Activated CD8-positive, alpha-beta T cell treated with anti-CD3 and anti-CD28 coated beads, Interleukin-2, amount 10 ng/mL, durations not matched to agents 7 days and 5 days (primary cell): ENCODE data around the gene AMZ1. TPM values are rescaled to one million over a fixed set of nuclear protein-coding genes. Genes with fewer than 3 reads are reported as not detected.

Experiments
- ATAC-seq: fragments of 150-1000 bp; cut with Tn5 transposase; one replicate; pipeline ENCODE4 v1.10.0; 2021; ENCODE audit warnings: moderate library complexity
- CTCF ChIA-PET: fragments of 350-600 bp; sonication (Branson Sonifier 250); formaldehyde crosslinking; loops from one replicate; lab custom pipeline; 2021; ENCODE audit warnings: antibody characterized with exemption; lab: Charles Lee
- POLR2A ChIA-PET: fragments of 350-600 bp; sonication (Branson Sonifier 250); formaldehyde crosslinking; loops from one replicate; lab custom pipeline; 2021; ENCODE audit warnings: antibody characterized with exemption; lab: Charles Lee
- DNase-seq: peaks from one replicate; pipeline ENCODE4 v3.0.0-alpha.2; 2020
- H3K27ac Mint-ChIP-seq: one replicate; pipeline ENCODE4 v1.8.0; 2021; ENCODE audit warnings: mild to moderate bottlenecking, mixed read lengths
- H3K27me3 Mint-ChIP-seq: one replicate; pipeline ENCODE4 v1.8.0; 2021; ENCODE audit warnings: low read depth, mixed read lengths
- H3K36me3 Mint-ChIP-seq: one replicate; pipeline ENCODE4 v1.8.0; 2021; ENCODE audit warnings: low read depth, mixed read lengths
- H3K4me1 Mint-ChIP-seq: one replicate; pipeline ENCODE4 v1.8.0; 2021; ENCODE audit warnings: low read depth, mixed read lengths
- H3K4me3 Mint-ChIP-seq: one replicate; pipeline ENCODE4 v1.8.0; 2021; ENCODE audit warnings: mild to moderate bottlenecking, mixed read lengths
- H3K9me3 Mint-ChIP-seq: one replicate; pipeline ENCODE4 v1.8.0; 2022; ENCODE audit warnings: mixed read lengths; ENCODE audit not compliant: insufficient read depth
- total RNA-seq, 2 experiments: library from RNA; stranded (reverse); gene quantifications; one replicate each; pipeline ENCODE4 v1.2.3, GENCODE V29; 2021

The AMZ1 gene
- total RNA-seq, 2 experiments from 2014 or later: not detected

DNA sequence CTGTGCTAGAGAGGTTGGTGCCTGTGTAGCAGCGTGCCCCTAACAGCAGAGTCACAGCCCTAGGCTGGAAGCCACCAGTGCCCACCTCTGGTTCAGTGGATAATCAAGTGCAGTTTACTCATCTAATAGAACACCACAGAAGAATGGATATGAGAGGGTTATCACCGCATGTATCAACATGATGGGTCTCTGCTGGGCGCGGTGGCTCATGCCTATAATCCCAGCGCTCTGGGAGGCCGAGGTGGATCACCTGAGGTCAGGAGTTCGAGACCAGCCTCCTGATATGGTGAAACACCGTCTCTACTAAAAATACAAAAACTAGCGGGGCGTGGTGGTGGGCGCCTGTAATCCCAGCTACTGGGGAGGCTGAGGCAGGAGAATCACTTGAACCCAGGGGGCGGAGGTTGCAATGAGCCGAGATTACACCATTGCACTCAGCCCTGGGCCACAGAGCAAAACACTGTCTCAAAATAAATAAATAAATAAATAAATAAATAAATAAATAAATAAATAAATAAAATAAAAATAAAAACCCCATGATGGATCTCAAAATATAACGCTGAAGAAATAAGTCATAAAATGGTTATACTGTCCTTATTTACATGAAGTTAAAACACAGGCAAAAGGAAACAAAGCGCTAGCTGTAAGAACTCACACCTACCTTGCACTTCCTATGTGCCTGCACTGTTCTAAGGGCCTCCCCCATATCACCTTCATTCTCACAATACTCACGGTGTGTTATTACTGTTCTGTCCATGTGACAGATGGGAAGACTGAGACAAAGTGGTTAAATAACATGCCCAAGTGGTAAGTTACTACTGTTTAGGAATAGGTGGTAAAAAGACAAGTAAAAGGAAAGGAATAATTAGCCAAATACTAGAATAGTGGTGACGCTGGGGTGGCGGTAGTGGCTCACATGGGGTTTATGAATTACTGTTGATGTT, 70.9 kb downstream of the AMZ1 start:
- H3K4me1 Mint-ChIP-seq: peaks cover 35% of the 10 kb centered on the region
- ChIA-PET POLR2A (interaction anchor here (0.6 to 1.0 kb wide), 2 partner anchors 49 to 68 kb away, joined by 3 to 5 read pairs; no protein-coding TSS in a partner anchor), CTCF (interaction anchor here (0.9 to 2.2 kb wide), 10 partner anchors 12 to 330 kb away, joined by 3 to 16 read pairs (median 4); no protein-coding TSS in a partner anchor)
- no peaks in the 10 kb centered on the region for H3K9me3 Mint-ChIP-seq
- DNase-seq (no peak), ATAC-seq (no peak)
- peaks cover 15% of the 10 kb centered on the region for H3K36me3 Mint-ChIP-seq
- no peak overlapping the region for H3K4me3 Mint-ChIP-seq
- H3K27me3 Mint-ChIP-seq: no peaks in the 10 kb centered on the region
- H3K27ac Mint-ChIP-seq: peak overlapping the region; percentile 61

DNA sequence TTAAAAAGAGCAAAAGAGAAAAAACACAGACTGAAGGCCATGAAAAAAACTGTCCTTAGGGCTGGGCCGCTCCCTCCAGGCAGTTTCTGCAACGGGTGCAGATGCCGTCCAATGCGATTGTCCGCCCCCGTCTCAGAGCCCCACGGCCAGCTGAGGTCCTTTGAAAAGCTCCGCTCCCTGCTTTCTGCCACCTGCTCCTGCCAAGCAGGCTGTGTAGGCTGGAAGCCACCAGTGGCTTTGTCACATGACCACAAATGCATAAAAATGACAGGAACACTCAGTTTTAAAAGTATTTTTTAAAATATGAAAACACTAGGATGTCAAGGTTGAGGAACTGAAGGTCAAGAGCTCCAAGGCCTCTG, 71.7 kb downstream of the AMZ1 start:
- Mint-ChIP-seq H3K27me3 (no peaks in the 10 kb centered on the region), H3K4me1 (peaks cover 35% of the 10 kb centered on the region), H3K9me3 (no peaks in the 10 kb centered on the region), H3K4me3 (no peak overlapping the region), H3K36me3 (peaks cover 15% of the 10 kb centered on the region), H3K27ac (no peak overlapping the region)
- DNase-seq (no peak), ATAC-seq (no peak)
- ChIA-PET CTCF (interaction anchor here (1.0 to 1.6 kb wide), 3 partner anchors 45 to 329 kb away, joined by 3 to 6 read pairs (median 5); no protein-coding TSS in a partner anchor), POLR2A (no interaction called here)

DNA sequence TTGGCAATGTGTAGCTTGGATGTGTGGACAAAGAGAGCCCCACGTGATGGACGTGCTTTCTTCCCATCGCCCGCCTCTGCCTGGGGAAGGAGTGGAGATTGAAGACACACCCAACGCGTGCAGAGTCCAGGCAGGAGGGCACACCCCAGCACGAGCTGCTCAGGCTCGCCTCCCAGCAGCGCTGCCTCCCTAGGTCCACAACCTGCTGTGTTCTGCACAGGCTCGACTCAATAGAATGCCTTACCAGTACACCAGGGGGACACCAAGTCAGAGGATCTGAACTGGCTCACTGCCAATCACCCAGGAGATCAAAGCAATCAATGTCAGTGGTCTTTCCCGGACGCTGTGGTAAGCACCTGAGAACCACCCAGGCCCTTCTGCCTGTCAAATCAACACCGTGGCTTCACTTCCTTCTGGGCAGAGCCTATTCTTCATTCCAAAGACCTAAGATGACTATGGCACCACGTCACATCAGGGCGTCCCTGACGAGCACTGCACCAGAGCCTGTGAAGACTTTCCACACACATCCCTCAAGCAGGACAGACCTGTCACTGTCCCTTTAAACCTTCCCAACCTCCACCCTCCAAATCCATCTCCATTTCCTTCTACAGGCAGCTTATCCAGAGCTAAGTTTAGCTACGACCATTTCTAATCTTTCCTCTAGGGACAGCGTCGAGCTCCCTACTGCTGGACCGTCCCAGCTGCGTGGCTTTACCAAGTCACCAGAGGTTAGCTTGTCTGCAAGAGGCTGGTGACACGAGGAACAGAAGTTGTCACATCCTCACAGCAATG, 72.3 kb downstream of the AMZ1 start:
- ATAC-seq: peak; percentile 15
- DNase-seq: peak; percentile 44
- Mint-ChIP-seq H3K36me3 (peaks cover 15% of the 10 kb centered on the region), H3K27ac (no peak overlapping the region), H3K9me3 (no peaks in the 10 kb centered on the region), H3K27me3 (no peaks in the 10 kb centered on the region), H3K4me1 (peaks cover 35% of the 10 kb centered on the region), H3K4me3 (no peak overlapping the region)
- ChIA-PET POLR2A (no interaction called here), CTCF (interaction anchor here (0.7 to 1.6 kb wide), 7 partner anchors 9 to 329 kb away, joined by 3 to 6 read pairs (median 3); no protein-coding TSS in a partner anchor)

DNA sequence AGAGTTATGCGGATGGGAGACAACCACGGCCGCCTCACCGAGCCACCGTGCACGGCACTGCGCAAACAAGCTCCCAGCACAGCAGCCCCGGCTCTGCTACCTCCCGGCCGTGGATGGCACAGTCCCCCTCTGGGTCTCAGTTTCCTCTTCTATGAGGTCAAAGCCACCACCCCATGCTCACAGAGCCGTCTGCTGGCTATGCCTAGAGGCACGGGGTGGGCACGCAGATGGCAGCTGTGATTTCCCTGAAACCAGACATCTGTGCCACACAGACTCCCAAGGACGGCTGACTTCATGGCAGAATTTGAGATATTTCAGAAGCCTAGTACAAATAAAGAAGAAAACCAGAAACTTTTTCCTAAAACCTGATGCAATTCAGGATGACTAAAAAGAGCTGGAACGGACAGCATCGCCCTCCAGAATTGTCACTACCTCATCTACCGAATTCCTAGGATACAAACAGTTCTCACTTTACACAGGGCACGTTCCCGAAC, 73.2 kb downstream of the AMZ1 start:
- CTCF ChIA-PET: interaction anchor here (0.7 to 1.6 kb wide), 5 partner anchors 8 to 103 kb away, joined by 3 to 6 read pairs (median 3); no protein-coding TSS in a partner anchor
- POLR2A ChIA-PET: interaction anchor here (0.6 kb wide), 1 partner anchor 12 kb away, joined by 3 read pairs; no protein-coding TSS in a partner anchor
- no peaks in the 10 kb centered on the region for H3K27me3 Mint-ChIP-seq
- DNase-seq (no peak), ATAC-seq (no peak)
- no peaks in the 10 kb centered on the region for H3K9me3 Mint-ChIP-seq
- no peak overlapping the region for H3K27ac Mint-ChIP-seq
- H3K4me1 Mint-ChIP-seq: peaks cover 35% of the 10 kb centered on the region
- H3K36me3 Mint-ChIP-seq: peaks cover 8% of the 10 kb centered on the region
- H3K4me3 Mint-ChIP-seq: no peak overlapping the region

DNA sequence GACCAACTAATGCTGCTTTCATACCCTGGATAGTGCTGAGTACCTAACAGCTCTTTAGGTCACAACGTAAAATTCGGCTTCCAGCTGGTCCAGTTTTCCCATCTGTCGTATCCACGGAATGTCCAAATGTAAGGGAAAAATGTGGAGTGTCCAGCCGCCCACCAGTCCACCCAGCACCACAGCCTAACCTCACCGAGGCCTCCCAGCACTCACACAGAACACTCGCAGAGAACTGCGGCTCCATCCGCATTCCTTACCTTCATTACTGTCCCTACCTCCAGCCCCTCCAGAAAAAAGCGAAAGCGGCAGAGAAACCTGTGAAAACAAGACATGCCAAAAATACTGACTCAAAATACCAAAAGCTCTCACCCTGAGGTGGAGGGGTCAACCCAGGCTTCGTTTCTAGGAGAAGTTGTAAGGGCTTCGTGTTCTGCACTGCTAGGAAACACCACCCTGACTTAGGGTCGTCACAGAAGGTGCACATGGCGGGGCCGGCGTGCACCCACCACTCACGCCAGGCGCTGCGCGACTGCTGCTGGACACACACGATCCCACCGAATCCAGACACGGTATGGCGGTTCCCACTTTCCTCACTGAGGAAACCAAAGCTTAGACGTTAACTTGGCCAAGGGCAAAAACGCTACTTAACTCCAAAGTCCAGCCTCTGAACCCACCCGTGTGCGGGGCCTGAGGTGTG, 73.9 kb downstream of the AMZ1 start:
- ChIA-PET CTCF (no interaction called here), POLR2A (no interaction called here)
- Mint-ChIP-seq H3K4me1 (peaks cover 35% of the 10 kb centered on the region), H3K36me3 (peaks cover 3% of the 10 kb centered on the region), H3K9me3 (no peaks in the 10 kb centered on the region), H3K27me3 (no peaks in the 10 kb centered on the region), H3K4me3 (no peak overlapping the region), H3K27ac (no peak overlapping the region)
- DNase-seq (no peak), ATAC-seq (no peak)

DNA sequence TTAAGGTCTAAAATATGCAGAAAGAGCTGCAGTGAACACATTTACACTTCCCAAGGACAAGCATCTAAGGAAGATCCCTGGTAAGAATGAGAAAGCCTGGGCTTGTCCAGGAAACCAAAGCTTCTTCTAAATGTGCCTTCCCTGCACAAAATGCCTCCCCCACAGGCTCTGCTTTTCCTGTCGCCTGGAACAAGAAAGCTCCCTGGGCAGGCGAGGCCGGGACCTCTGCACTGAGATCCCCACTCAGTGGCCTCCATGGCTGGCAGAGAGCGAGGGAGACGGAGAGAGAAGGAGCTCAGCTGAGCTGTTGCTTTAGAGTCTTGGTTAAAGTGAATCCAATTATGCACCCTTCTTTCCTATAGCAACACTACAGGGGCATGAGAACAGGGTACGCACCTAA, 75.6 kb downstream of the AMZ1 start:
- Mint-ChIP-seq H3K36me3 (no peaks in the 10 kb centered on the region), H3K27ac (no peak overlapping the region), H3K27me3 (no peaks in the 10 kb centered on the region), H3K4me1 (peaks cover 21% of the 10 kb centered on the region), H3K9me3 (no peaks in the 10 kb centered on the region), H3K4me3 (no peak overlapping the region)
- no peak for ATAC-seq
- POLR2A ChIA-PET: no interaction called here
- no peak for DNase-seq
- CTCF ChIA-PET: interaction anchor here (1.0 kb wide), 1 partner anchor 53 kb away, joined by 4 read pairs; no protein-coding TSS in a partner anchor

DNA sequence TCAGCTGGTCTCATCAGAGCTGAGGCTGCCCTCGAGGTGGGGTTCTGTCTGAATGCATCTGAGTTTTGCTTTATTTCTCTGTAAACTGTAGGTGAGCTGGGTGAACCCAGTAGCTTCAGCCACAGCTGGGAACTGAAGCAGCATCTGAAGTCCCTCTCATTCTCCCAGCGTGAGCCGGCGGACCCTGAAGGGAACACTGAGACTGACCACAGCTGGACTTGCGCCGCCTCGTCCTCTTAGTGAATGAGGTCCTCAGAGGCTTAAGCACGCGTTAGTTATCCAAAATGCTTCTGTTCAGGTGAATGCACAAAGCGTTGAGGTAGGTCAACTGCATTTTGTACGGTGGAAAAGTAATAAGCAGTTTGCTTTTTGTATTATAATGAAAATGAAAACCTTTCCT, 76.6 kb downstream of the AMZ1 start:
- no peak overlapping the region for H3K27ac Mint-ChIP-seq
- CTCF ChIA-PET: no interaction called here
- peaks cover 14% of the 10 kb centered on the region for H3K4me1 Mint-ChIP-seq
- no peaks in the 10 kb centered on the region for H3K36me3 Mint-ChIP-seq
- no peaks in the 10 kb centered on the region for H3K9me3 Mint-ChIP-seq
- POLR2A ChIA-PET: no interaction called here
- DNase-seq (no peak), ATAC-seq (no peak)
- no peaks in the 10 kb centered on the region for H3K27me3 Mint-ChIP-seq
- no peak overlapping the region for H3K4me3 Mint-ChIP-seq

Other genes with a start within 250 kb of the AMZ1 start
- not detected for gene GRIFIN, start 211.8 kb upstream of the AMZ1 start, total RNA-seq
- gene LFNG, start 168.4 kb upstream of the AMZ1 start, total RNA-seq: 100 to 1,000 TPM; 134 to 136 TPM
- 10 to 100 TPM; 39.4 to 40.7 TPM for gene BRAT1, start 132.7 kb upstream of the AMZ1 start, total RNA-seq
- gene IQCE, start 129.2 kb upstream of the AMZ1 start, total RNA-seq: 10 to 100 TPM; 11.6 to 12.4 TPM
- 10 to 100 TPM; 37.0 to 37.7 TPM for gene TTYH3, start 56.2 kb upstream of the AMZ1 start, total RNA-seq
- 10 to 100 TPM; 17.9 to 18.1 TPM for gene GNA12, start 156.1 kb downstream of the AMZ1 start, total RNA-seq